ENCODE data around the gene CSE1L.

CSE1L gene

GRCh38 chr20:49032455-49032854, 13.7 kb upstream of the CSE1L start:
- no peak overlapping the region for H3K27ac ChIP-seq (ENCODE audit: low read depth, low read length)
- H3K9me3 ChIP-seq (ENCODE audit: insufficient read depth, low read length): no peaks in the 10 kb centered on the region
- H3K36me3 ChIP-seq (ENCODE audit: low read length): peaks cover 11% of the 10 kb centered on the region; the same call in 1 of the 2 replicates
- H4K20me1 ChIP-seq (ENCODE audit: low read depth, low read length): no peaks in the 10 kb centered on the region
- no peak overlapping the region for H2AFZ ChIP-seq (ENCODE audit: low read depth, low read length, severe bottlenecking)
- no peaks in the 10 kb centered on the region for H3K79me2 ChIP-seq (ENCODE audit: insufficient read depth, low read length)
- H3K4me2 ChIP-seq (ENCODE audit: low read depth, low read length, poor library complexity, severe bottlenecking): no peak overlapping the region
- no peak overlapping the region for H3K4me3 ChIP-seq (ENCODE audit: insufficient read depth, low read length, poor library complexity, severe bottlenecking)
- H3K27me3 ChIP-seq (ENCODE audit: low read length): no peaks in the 10 kb centered on the region
- H3F3A ChIP-seq (ENCODE audit: insufficient read depth): peaks cover 3% of the 10 kb centered on the region; the same call in 1 of the 2 replicates
- no peak overlapping the region for H3K9ac ChIP-seq (ENCODE audit: low read length)
- no peak for TF ChIP-seq EZH2phosphoT487 (conservative IDR thresholded peaks at IDR 0.05; ENCODE audit: low read length)
- TF ChIP-seq, protein P1, sequence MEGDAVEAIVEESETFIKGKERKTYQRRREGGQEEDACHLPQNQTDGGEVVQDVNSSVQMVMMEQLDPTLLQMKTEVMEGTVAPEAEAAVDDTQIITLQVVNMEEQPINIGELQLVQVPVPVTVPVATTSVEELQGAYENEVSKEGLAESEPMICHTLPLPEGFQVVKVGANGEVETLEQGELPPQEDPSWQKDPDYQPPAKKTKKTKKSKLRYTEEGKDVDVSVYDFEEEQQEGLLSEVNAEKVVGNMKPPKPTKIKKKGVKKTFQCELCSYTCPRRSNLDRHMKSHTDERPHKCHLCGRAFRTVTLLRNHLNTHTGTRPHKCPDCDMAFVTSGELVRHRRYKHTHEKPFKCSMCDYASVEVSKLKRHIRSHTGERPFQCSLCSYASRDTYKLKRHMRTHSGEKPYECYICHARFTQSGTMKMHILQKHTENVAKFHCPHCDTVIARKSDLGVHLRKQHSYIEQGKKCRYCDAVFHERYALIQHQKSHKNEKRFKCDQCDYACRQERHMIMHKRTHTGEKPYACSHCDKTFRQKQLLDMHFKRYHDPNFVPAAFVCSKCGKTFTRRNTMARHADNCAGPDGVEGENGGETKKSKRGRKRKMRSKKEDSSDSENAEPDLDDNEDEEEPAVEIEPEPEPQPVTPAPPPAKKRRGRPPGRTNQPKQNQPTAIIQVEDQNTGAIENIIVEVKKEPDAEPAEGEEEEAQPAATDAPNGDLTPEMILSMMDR (IDR thresholded peaks at IDR 0.05; ENCODE audit: insufficient read depth, low read length, poor library complexity, severe bottlenecking): no peak
- no peaks in the 10 kb centered on the region for H3K9me2 ChIP-seq (replicated peaks; ENCODE audit: insufficient read depth, low read length)

DNA sequence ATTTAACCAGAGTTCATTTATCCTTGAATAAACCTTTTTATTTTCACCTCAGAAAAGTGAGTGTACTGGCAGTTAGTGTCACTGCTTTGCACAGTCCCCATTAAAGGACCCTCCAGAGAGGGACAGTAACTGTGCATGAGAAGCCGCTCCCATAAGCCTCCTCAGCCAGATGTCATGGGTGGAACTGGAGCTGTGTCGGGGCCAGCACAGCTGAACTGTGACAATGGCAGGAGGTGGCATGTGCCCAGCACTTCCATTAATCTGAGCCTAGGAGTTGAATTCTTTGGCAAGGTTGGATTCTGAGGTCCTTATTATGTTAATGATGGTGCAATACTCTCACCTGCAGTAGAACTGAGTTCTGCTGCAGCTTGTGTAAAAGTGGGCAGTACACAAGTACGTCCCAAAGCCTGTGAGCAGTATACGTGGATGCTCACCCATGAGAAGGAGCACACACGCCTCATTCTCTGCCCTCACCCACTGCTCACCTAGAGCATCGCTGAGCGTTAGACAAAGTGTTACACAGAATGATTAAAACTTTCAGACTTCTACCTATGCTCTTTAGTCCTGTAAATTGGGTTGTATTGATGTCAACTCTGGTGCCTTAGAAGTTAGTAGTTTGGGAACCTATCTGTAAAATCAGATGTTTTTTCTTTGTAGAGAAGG, 11.9 kb upstream of the CSE1L start:
- H3K9me2 ChIP-seq (replicated peaks; ENCODE audit: insufficient read depth, low read length): no peaks in the 10 kb centered on the region
- TF ChIP-seq, protein P1 (IDR thresholded peaks at IDR 0.05; ENCODE audit: insufficient read depth, low read length, poor library complexity, severe bottlenecking): no peak
- no peak for TF ChIP-seq EZH2phosphoT487 (conservative IDR thresholded peaks at IDR 0.05; ENCODE audit: low read length)
- peaks cover 13% of the 10 kb centered on the region; the same call in 1 of the 2 replicates for H3F3A ChIP-seq (ENCODE audit: insufficient read depth)
- H3K9ac ChIP-seq (ENCODE audit: low read length): no peak overlapping the region
- no peak overlapping the region for H3K4me3 ChIP-seq (ENCODE audit: insufficient read depth, low read length, poor library complexity, severe bottlenecking)
- H3K9me3 ChIP-seq (ENCODE audit: insufficient read depth, low read length): no peaks in the 10 kb centered on the region
- H3K4me2 ChIP-seq (ENCODE audit: low read depth, low read length, poor library complexity, severe bottlenecking): no peak overlapping the region
- no peak overlapping the region for H2AFZ ChIP-seq (ENCODE audit: low read depth, low read length, severe bottlenecking)
- no peaks in the 10 kb centered on the region for H4K20me1 ChIP-seq (ENCODE audit: low read depth, low read length)
- no peak overlapping the region for H3K27ac ChIP-seq (ENCODE audit: low read depth, low read length)
- H3K36me3 ChIP-seq (ENCODE audit: low read length): peaks cover 8% of the 10 kb centered on the region; the same call in 1 of the 2 replicates
- no peaks in the 10 kb centered on the region for H3K27me3 ChIP-seq (ENCODE audit: low read length)
- H3K79me2 ChIP-seq (ENCODE audit: insufficient read depth, low read length): no peaks in the 10 kb centered on the region

GRCh38 chr20:49037962-49038387, 8.1 kb upstream of the CSE1L start:
- Histone ChIP-seq H3K27me3 (ENCODE audit: low read length) (no peaks in the 10 kb centered on the region), H3F3A (ENCODE audit: insufficient read depth) (0 out of 2 replicates have a peak, but pooled peaks cover 10% of the 10 kb centered on the region), H3K4me3 (ENCODE audit: insufficient read depth, low read length, poor library complexity, severe bottlenecking) (no peak overlapping the region), H3K4me2 (ENCODE audit: low read depth, low read length, poor library complexity, severe bottlenecking) (peak overlapping the region; percentile 5), H3K9ac (ENCODE audit: low read length) (no peak overlapping the region), H3K79me2 (ENCODE audit: insufficient read depth, low read length) (no peaks in the 10 kb centered on the region), H3K27ac (ENCODE audit: low read depth, low read length) (peak overlapping the region; percentile 31; the same call in 1 of the 2 replicates), H2AFZ (ENCODE audit: low read depth, low read length, severe bottlenecking) (no peak overlapping the region), H4K20me1 (ENCODE audit: low read depth, low read length) (no peaks in the 10 kb centered on the region), H3K36me3 (ENCODE audit: low read length) (peaks cover 8% of the 10 kb centered on the region; the same call in 1 of the 2 replicates), H3K9me3 (ENCODE audit: insufficient read depth, low read length) (no peaks in the 10 kb centered on the region), H3K9me2 (replicated peaks; ENCODE audit: insufficient read depth, low read length) (no peaks in the 10 kb centered on the region)
- TF ChIP-seq, protein P1 (IDR thresholded peaks at IDR 0.05; ENCODE audit: insufficient read depth, low read length, poor library complexity, severe bottlenecking): no peak
- TF ChIP-seq EZH2phosphoT487 (conservative IDR thresholded peaks at IDR 0.05; ENCODE audit: low read length): no peak
